Amniotic epithelial cell (primary cell): ENCODE results near the gene CDH13.

Experiments
- DNase-seq: peaks from one replicate; pipeline ENCODE4 v3.0.0-alpha.2; 2010; ENCODE audit warnings: low read depth

CDH13 gene

DNA sequence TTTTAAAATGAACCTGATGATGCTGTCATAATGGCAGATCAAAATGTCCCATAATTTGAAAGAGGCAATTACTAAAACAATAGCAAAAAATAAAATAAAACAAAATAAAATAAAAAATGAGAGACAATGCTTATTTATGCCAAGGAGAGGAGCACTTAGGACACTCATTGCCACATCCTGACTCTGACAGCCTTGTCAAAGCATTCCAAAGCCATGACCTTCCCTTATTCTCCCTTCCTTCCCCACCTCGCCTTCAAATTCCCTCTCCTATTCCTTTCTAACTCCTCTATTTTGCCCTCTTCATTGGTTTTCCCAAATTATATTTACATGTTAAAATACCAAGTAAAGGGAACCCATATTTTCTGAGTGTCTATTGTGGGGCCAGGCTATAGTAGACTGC lies 220.0 kb downstream of the CDH13 start:
- no peak for DNase-seq

DNA sequence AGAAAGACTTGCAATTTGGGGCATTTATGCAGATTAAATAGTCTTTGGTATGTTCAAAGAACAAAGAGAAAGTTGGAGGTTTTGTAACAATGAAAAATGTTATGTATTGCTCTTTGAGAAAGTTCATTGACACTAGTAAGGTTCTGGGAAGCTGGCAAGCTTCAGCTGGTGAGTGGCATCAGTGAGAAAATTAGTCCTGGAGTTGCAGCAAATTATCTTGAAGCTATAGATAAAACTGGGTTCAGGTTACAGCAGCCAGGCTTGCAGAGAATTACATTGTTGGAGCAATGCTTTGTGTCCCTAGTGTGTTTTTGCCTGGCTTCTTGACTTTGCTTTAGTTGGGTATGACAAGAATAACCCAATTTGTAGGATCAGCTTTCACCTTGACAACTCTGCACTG lies 221.2 kb downstream of the CDH13 start:
- no peak for DNase-seq

DNA sequence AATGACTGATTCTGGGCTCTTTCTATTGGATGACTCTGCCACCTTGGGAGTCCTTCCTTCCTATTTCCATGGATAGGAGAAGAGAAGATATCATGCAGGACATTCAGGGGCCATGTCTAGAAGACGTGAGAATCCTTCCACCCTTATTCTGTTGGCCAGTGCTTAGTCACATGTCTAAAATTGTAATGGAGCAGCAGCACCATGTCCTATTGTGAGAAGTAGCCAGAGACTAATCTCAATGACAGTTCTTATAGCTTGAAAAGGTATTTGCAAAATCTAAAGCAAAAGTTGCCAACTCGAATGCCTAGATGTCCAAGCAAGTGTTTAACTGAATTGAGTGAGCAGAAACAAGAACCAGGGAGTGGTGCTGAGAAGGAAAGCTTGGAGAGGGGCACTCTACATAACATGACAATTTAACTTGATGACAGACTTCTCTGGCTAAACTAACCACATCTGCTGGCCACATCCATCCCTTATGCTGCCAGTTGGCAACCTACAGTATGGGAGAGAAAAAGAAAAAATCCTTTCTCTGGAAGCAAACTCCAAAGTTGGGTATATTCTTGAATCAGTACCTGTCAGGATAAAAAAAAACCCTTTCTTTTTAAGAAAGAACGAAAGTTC lies 225.7 kb downstream of the CDH13 start:
- no peak for DNase-seq

DNA sequence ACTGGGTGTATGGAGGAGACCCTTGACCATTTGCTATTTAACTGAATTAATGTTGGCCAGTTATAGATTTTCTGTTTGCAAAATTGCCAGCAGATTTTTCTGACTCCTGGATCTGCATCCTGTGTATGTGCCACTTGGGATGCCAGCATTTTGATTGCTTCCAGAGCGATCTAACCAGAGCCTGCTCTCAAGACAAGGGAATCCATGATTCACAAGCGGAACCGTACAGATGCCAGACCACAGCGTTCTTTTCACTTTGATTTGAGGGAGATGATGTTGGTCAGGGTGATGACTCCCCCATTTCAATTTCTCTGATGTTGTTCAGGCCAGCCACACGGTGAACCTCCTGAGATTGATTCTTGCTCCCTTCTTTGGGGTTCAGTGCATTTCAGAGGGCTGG lies 228.7 kb downstream of the CDH13 start:
- no peak for DNase-seq

DNA sequence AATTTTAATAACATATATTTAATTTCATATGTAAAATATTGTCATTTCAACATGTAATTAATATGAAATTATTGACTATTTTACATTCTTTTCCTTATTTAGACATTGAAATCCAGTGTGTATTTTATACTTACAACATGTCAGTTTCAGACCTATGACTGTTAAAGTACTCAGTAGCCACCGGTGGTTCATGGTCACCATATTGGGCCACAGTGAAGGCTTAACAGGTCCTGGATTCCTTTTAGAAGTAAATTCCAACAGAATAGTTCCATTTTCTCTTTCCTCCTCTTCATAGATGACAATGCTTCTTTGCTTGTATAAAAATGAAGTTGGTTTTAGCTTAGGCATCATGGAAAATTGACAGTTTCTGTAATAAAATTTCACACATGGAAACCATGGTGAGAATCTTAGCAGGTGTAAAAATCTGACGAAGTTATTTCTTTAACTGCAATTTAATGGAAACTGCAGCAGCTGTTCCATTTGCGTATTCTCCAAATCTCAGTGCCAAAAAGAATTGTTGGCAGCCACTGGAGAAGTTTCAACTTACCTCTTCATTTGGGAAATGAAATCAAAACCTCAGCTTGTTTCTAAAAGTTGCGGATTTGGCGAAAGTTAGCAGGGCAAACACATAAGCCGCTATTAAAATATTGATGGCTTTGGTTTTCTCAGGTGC lies 231.1 kb downstream of the CDH13 start:
- DNase-seq, result no peak

DNA sequence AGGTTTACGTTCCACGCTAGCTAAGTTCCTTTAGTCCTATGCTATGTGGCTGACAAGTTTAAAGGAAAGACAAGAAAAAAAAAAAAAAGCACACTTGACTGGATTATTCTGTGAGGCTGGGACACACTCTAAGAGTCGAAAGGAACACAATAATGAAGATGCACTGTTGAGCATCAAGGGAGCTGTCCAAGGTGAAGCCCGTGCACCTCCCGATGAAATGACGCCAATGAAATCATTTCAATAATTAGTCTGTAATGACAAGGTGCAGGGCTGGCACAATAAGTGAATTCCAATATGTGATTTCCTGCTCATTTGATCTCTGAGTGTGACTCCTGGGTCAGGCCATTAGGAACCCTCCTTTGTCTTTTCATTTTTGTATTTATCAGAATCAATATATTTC lies 232.9 kb downstream of the CDH13 start:
- DNase-seq, result no peak

DNA sequence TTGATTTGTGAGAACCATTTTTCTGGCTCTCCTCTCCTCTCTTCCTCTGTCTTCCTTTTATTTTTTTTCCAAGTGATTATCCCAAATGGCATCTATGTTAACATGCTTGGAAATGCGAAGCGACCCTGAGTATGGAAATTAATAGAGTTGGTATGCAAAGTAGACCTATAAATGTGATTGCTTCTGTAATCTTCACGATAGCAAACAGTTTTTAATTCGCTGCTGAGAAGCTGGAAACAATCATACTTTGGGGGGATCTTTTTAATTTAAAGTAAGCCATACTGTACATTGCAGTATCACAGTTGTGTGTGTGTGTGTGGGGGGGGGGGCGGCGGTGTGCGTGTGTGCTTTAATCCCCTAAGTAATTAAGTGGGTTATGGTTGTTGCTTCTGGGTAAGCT lies 233.3 kb downstream of the CDH13 start:
- no peak for DNase-seq

DNA sequence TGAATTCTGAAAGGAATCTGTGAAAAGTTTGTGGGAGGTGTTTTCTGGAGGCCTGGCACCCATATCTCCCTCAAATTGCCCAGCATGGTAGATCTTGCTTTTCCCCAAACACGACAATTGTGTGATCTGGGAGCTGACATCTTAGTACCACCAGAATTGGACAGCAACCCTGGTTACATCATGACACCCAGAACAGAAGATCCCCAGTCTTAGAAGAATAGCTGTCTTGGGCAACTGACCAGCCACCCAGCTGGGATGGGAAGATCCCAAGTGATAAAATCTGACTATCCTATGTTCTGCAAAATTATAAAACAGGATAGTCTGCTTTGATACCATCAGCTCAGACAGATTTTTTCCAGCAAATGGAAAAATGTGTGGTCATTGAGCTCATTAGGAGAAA lies 235.3 kb downstream of the CDH13 start:
- DNase-seq, result no peak

DNA sequence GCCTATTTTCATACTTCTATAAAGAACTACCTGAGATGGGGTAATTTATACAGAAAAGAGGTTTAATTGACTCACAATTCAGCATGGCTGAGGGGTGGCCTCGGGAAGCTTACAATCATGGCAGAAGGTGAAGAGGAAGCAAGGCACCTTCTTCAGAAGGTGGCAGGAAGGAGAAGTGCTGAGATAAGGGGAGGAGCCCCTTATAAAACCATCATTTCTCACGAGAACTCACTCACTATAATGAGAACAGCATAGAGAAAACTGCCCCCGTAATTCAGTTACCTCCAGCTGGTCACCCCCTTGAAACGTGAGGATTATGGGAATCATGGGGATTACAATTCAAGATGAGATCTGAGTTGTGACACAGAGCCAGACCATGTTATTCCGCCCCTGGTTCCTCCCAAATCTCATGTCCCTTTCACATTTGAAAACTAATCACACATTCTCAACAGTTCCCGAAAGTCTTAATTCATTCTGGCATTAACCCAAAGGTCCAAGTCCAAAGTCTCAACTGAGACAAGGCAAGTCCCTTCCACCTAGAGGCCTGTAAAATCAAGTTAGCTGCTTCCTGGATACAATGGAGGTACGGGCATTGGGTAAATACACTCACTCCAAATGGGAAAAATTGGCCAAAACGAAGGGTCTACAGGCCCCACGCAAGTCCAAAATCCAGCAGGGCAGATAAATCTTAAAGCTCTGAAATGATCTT lies 237.7 kb downstream of the CDH13 start:
- no peak for DNase-seq

DNA sequence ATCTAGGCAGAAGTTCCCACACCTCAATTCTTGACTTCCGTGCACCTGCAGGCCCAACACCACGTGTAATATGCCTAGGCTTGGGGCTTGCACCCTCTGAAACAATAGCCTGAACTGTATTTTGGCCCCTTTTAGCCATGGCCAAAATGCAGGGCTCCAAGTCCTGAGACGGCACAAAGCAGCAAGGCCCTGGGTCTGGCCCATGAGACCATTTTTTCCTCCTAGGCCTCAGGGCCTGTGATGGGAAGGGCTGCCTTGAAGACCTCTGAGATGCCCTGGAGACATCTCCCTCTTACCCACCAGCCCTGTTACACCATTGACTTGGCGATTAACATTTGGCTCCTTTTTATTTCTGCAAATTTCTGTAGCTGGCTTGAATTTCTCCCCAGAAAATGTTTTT lies 238.6 kb downstream of the CDH13 start:
- DNase-seq, result no peak

DNA sequence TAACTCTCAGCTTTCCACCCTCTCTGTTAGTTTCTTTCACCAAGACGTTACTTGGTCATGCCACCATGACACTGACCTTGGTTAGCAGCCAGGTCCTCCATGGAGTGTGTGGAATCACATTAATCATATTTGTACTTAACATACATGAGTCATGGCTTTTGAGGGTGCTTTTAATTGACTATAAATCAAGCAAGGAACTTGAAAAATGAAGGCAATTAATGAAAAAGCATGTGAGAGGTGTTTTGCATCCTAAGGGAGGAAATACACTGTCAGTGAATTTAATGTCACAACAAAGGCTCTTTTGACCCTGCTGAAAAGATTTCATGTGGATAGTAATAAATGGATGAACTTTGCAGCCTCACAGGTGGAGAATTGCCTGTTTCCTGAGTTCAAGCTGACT lies 240.7 kb downstream of the CDH13 start:
- DNase-seq, result peak; percentile 5

DNA sequence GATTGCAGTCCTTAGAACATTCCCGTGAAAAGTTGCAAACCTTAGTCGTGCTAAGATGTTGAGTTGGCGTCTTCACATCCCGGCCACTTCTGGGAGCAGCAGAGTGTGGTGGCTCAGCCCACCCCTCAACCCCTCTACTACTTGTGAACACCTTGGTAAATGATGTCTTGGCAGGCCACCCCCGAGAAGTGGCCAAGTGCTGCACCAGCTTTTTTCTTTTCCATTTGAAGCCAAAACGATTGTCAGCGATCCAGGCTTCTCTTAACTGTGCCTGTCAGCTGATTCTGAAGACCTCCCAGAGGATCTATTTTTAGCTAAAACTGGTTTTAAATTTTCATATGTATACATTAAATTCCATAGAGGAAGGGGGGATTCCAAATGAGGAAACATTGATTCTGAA lies 247.5 kb downstream of the CDH13 start:
- no peak for DNase-seq

DNA sequence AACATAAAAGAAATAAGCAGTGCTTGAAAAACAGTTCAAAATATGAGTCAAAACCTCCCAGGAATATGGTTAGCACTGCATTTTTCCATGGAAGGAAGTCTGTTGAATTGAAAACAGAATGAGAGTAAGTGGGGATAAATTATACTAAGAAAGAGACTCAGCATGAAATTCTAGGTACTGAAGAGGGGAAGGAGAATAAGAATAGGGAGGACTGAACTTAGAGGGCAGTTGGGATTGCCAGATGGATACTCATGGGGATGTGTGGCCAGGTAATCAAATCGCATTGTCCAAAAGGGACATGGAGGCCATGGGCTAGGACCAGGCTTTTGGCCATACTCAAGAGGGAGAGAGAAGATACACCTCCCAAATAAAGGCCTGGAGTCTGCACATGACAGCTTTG lies 247.9 kb downstream of the CDH13 start:
- no peak for DNase-seq

DNA sequence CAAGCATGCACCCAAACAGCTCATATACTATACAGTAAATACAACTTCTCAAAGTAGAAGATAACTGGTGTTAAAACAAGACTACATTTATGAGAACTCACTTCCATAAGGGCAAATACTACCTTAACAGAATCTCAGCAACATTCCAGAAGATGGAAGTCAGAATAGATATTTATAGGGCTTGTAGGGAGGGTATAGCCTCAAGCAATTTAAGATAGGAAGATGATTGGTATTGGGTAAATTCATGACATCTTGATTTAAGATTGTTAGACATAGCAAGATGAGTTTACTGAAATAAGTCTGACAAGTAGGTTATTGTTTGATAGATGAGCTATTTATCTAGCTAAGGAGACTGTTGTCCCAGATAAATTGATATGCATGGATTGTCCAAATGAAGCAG lies 250.2 kb downstream of the CDH13 start:
- no peak for DNase-seq

DNA sequence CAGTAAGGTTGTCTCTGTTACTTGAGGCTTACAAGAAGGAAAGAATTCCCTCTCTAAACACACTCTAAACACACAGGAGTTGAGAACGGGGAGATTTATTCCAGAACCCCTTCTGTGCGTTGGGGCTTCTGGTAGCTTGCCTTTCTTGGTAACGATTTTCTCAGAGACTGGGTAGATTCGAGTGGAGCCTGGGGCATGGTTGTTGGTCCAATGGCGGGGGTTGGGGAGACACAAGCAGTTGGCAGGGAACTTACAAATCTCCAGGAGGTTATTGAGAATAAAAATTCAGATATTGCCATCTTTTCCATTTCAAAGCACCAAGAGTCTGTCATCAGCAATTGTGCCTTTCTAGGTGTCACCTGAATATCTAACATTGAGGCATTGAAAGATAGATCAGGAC lies 251.7 kb downstream of the CDH13 start:
- no peak for DNase-seq

DNA sequence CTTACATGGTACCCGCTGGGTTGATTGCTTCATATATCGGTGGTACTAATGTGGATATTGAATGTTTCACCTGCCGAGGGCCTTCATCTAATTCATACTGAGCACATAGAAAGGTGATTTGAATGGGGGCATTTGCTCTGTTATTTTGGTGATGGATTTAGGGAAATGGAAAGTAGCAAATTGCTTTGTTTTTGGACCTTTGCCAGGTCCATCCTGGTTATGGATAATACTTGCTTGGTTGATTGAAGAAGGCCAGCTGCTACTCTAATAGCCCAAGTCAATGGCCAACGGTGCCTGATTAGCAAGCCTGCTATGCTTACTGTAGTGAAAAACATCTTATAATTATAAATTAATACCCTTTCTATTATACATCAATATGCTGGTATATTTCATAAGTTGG lies 253.6 kb downstream of the CDH13 start:
- DNase-seq, result no peak

DNA sequence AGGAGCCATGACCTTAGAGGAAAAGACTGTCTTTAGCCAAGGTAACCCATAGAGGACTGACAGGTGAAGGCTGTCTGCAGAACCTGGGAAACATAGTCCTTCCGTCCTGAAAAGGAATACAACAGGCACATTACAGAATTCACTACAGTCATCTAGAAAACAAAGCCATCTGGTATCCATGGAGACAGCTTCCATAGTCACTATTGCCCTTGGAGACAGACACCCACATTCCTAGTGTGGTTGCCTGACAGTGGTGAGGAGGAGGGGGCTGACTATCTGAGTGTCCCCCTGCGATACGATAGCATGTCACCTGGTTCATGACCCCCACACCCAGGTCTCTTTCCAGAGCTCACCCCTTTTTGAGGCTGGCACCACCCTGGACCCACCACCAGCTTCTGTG lies 254.7 kb downstream of the CDH13 start:
- no peak for DNase-seq

DNA sequence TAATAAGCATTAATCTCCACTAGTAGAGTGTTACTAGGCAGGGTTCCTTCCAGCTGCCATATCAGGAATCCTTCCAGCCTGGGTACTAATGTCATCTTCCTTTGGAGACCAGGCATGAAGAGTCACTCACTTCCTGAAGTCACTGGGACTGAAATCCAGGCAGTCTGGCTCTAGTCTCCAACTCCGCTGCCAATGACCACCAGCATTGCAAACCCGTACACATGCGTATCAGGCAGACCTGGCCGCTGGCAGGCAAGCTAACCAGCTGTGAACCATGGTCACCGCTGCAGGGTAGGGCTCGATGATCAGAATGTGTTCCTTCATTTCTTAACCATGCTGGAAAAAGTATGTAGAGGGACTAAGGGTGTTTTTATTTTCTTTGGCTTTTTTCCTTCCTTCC lies 255.5 kb downstream of the CDH13 start:
- DNase-seq, result no peak

DNA sequence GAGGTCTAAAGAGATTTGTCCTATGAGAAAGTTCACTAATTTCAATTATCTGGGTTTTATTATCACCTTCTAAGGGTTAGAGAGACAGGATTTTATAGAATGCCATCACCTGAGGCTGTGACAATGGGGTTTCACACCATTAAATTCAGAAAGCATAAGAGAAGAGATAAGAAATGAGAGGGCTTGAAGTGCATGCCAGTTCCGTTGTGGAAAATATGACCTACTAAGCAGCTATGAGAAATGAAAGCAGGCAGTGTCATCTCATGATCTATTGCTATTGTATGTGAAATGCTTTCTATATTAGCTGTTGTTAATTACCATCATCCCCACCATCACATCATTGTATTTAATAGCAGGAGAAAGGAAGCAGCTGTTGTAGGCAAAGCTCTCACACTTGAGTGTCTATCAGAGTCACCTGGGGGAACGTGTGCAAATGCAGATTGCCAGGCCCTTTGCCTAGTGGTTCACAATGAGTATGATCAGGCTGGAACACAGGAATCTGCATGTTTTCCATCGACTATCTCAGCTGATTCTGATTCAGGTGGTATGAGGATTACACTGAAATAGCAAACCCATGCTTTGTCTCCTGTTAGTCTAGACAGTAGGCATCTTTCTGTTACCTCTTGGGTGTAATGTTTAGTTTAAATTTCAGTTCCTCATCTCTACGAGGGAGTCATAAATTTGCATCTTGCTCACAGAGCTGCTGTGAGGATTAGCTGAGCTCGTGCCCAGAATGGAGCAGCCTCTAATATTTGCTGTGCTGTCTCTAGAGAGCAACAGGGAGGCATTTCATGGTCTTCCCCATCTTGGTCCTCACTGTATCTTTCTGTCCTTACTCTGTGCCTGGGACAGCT lies 256.4 kb downstream of the CDH13 start:
- DNase-seq, result no peak

DNA sequence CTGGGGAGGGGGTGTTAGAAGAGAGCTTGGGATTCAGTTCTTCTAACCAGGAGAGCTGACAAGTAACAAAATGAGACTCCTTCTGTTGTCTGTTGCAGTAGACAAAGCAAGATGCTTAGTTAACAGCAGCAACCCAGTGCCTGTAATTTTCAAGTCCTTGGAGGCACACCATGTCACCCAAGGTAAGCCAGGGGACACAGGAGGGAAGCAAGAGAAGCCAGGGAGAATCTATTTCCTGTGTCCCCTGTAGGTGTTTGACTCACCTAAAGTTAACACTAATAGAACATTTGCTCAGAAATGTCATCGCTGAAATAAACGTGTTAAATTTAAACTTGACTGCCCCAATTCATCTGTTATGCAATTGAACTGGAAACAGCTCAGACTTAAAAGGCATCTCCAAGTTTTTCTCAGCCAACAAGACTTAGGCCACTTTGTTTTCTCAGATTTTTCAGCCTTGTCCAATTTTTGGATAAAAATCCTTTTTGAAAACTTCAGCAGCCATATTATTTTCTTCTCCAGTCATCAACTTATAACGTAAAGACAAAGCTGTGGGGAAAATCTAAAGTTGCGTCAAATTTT lies 257.6 kb downstream of the CDH13 start:
- no peak for DNase-seq

DNA sequence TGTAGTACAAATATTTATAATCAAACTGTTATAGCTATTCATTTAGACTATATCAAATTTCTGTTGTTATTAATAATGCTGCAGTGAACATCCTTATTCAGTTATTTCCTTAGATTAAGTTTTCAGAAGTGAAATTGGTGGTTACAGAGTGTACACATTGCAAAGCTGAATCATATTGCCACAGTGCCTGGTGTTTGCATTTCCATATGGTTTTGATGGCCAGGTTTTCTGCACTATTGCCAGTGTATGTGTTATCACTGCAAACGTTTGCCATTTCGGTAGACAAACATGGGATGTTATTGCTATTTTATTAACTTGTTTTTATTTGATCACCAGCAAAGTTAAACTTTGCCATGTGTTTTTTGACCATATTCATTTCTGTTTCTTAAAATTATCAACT lies 259.4 kb downstream of the CDH13 start:
- DNase-seq, result no peak

DNA sequence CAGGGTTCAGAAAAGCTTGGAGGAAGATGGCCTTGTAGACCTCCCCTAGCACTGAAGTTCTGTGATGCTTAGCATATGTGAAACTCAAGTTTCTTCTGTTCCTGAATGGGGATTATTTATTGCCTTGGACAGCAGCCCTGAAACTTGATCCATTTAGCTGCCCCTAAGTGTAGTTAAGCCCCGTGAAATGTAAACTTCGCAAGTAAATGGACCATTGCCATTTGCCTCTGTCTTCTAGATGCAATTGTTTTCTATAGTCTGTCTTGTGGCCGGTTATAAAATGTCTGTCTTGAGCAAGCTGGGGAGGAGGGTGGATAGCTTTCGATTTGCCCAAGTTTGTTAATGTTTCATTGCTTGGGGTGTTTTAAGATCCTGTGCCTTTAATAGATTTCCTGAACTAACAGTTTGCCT lies 261.8 kb downstream of the CDH13 start:
- peak; percentile 79 for DNase-seq
